GM06990 (cell line): ENCODE measurements around the gene NR5A1.

Source experiments
- DNase-seq: peaks from one replicate; pipeline ENCODE4 v3.0.0-alpha.2; 2011; ENCODE audit not compliant: insufficient read length; ENCODE audit errors: extremely low read depth
- H3K27me3 ChIP-seq: replicated peaks from 2 replicates; pipeline ENCODE4 v1.6.0; 2011; ENCODE audit warnings: low read length; ENCODE audit not compliant: control insufficient read depth, insufficient read depth
- H3K36me3 ChIP-seq: 2 replicates; pipeline ENCODE4 v1.5.1; 2011; ENCODE audit warnings: low read length; ENCODE audit not compliant: control insufficient read depth, insufficient read depth
- H3K4me3 ChIP-seq: replicated peaks from 2 replicates; pipeline ENCODE4 v1.5.1; 2011; ENCODE audit warnings: low read depth, mild to moderate bottlenecking, control low read depth, low read length
- CTCF ChIP-seq: IDR thresholded peaks from 2 replicates; pipeline ENCODE4 v1.5.1; 2011; ENCODE audit warnings: low read length, control low read depth, mild to moderate bottlenecking, inconsistent platforms; ENCODE audit not compliant: insufficient read depth, poor library complexity, severe bottlenecking

The NR5A1 gene

GRCh38 chr9:124471761-124472160, 35.4 kb downstream of the NR5A1 start:
- no peak for TF ChIP-seq CTCF
- Histone ChIP-seq H3K4me3 (no peak overlapping the region), H3K36me3 (no peaks in the 10 kb centered on the region), H3K27me3 (no peaks in the 10 kb centered on the region; the same call in none of the 2 replicates)
- no peak for DNase-seq

DNA sequence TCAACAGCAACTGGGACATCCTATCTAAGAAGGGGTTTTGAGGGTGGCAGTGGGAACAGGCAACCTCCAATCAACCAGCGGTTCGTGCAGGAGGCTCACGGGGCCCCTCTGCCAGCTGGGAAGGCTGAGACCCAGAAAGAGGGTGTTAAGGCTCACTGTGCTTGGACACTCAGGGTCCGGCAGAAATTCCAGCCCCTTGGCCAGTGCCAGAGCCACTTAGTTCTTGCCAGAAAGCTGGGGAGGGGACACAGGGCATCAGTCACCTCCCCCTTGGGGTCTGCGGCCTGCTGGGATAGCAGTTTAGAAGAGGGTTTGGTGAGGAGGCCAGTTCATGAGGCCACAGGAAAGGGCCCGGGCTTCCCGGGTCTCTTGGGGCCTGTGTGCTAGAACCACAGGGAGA, 36.5 kb downstream of the NR5A1 start:
- Histone ChIP-seq H3K4me3 (no peak overlapping the region), H3K36me3 (no peaks in the 10 kb centered on the region), H3K27me3 (no peaks in the 10 kb centered on the region; the same call in 1 of the 2 replicates)
- TF ChIP-seq CTCF, result no peak
- DNase-seq, result no peak

GRCh38 chr9:124470306-124470705, 36.9 kb downstream of the NR5A1 start:
- no peaks in the 10 kb centered on the region for H3K36me3 ChIP-seq
- no peak for DNase-seq
- no peaks in the 10 kb centered on the region; the same call in 1 of the 2 replicates for H3K27me3 ChIP-seq
- no peak for TF ChIP-seq CTCF
- no peak overlapping the region for H3K4me3 ChIP-seq

DNA sequence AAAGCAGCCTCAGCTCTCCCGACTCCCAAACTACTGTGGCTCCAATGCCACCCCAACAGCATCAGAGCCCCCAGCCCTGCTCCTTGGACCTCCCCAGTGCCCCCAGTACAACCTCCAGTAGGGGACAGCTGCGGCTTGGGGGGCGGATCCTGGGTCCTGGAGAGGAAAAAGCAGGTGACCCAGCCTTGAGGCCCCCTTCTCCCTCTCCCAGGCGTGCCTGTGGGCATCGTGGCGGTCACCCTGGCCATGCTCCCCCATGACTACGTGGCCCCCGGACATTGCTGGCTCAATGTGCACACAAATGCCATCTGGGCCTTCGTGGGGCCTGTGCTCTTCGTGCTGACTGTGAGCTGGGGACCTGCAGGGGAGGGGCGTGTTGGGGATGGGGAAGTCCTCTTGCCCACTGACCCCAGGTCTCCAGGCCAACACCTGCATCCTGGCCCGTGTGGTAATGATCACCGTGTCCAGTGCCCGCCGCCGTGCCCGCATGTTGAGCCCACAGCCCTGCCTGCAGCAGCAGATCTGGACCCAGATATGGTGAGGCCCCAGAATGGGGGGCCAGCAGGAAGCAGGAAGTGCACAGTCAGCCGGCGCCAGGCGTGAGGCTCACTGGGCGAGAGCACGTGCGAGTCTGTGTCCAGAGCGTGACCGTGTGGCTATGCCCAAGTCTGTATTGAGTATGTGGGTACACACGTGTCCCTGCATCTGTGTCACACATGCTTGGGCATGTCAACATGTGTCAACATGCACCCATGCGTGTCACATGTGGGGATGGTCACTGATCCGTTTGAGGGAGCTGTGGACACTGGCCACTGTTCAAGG, 38.0 kb downstream of the NR5A1 start:
- TF ChIP-seq CTCF, result no peak
- Histone ChIP-seq H3K27me3 (no peaks in the 10 kb centered on the region; the same call in 1 of the 2 replicates), H3K4me3 (no peak overlapping the region), H3K36me3 (no peaks in the 10 kb centered on the region)
- DNase-seq, result no peak

- Histone ChIP-seq H3K27me3 (no peaks in the 10 kb centered on the region; the same call in 1 of the 2 replicates), H3K36me3 (no peaks in the 10 kb centered on the region), H3K4me3 (no peak overlapping the region)
- no peak for DNase-seq
- TF ChIP-seq CTCF, result no peak
Observed at GRCh38 chr9:124468061-124468740, 39.0 kb downstream of the NR5A1 start.
